Tibial artery (tissue), 4 donors: ENCODE measurements around the gene TTC7B.

Source experiments
- DNase-seq, 2 donors: peaks; one replicate each; pipeline ENCODE4 v3.0.0-alpha.2; 2019
- H3K27ac ChIP-seq, 2 donors: fragments of 200-600 bp; sonication (generic) in 1 of 2; 1 replicate in 1 of 2; 2 replicates in 1 of 2; pipeline ENCODE4 v1.5.1; 2018 to 2019; ENCODE audit warnings: mild to moderate bottlenecking in 1 of 2
- H3K27me3 ChIP-seq, 2 donors: fragments of 200-600 bp; sonication (generic) in 1 of 2; one replicate each; pipeline versions ENCODE4 v1.5.1 to v1.6.0; 2016 to 2019
- H3K36me3 ChIP-seq, 3 donors: fragments of 200-600 bp; sonication (generic) in 2 of 3; one replicate each; pipeline ENCODE4 v1.5.1; 2016 to 2019; ENCODE audit warnings: mild to moderate bottlenecking in 2 of 3
- H3K4me1 ChIP-seq, 4 donors: fragments of 200-600 bp; sonication (generic) in 2 of 4; 1 replicate in 3 of 4; 2 replicates in 1 of 4; pipeline ENCODE4 v1.5.1; 2016 to 2019
- H3K4me3 ChIP-seq, 2 donors: fragments of 200-600 bp; sonication (generic) in 1 of 2; 1 replicate in 1 of 2; 2 replicates in 1 of 2; pipeline ENCODE4 v1.5.1; 2018 to 2019; ENCODE audit warnings: mild to moderate bottlenecking in 2 of 2
- H3K9me3 ChIP-seq, 3 donors: fragments of 200-600 bp; sonication (generic) in 1 of 3; one replicate each; pipeline ENCODE4 v1.5.1; 2016 to 2019
- CTCF ChIP-seq, 2 experiments: fragments of 200-600 bp in 1 of 2; fragments of 450-650 bp in 1 of 2; IDR thresholded peaks; one replicate each; pipeline ENCODE4 v1.5.1; 2017 to 2019; ENCODE audit warnings: antibody characterized with exemption in 2 of 2, mild to moderate bottlenecking in 1 of 2, moderate library complexity in 1 of 2
- intact Hi-C: fragments of 100-400 bp; cut with DNase I; formaldehyde crosslinking; loops from one replicate; pipeline ENCODE4 v1.15.0; 2023; ENCODE audit warnings: low total_unique reads

TTC7B gene

GRCh38 chr14:90615517-90616060 is 200.6 kb downstream of the TTC7B start:
- no peak for DNase-seq
- H3K4me1 ChIP-seq = peaks cover 0 to 28% (median 10%) of the 10 kb centered on the region in 4 donors
- H3K27me3 ChIP-seq = no peaks in the 10 kb centered on the region
- no peak for TF ChIP-seq CTCF (IDR thresholded peaks at IDR 0.05)
- intact Hi-C loops = no loop called here
- no peaks in the 10 kb centered on the region for H3K36me3 ChIP-seq
- H3K9me3 ChIP-seq = no peaks in the 10 kb centered on the region
- peak overlapping the region in 1 of 2 donors; percentile 13 for H3K4me3 ChIP-seq
- H3K27ac ChIP-seq = peak overlapping the region; percentile 55 to 63

- Histone ChIP-seq H3K4me1 (peaks cover 0 to 29% (median 10%) of the 10 kb centered on the region in 4 donors), H3K4me3 (no peak overlapping the region), H3K9me3 (no peaks in the 10 kb centered on the region), H3K27ac (peak overlapping the region; percentile 55 to 63), H3K36me3 (no peaks in the 10 kb centered on the region), H3K27me3 (no peaks in the 10 kb centered on the region)
- DNase-seq = no peak
- intact Hi-C loops = no loop called here
- no peak for TF ChIP-seq CTCF (IDR thresholded peaks at IDR 0.05)
Observed at GRCh38 chr14:90614696-90615516, 201.3 kb downstream of the TTC7B start.

- intact Hi-C loops = no loop called here
- Histone ChIP-seq H3K4me3 (no peak overlapping the region), H3K9me3 (no peaks in the 10 kb centered on the region), H3K27me3 (no peaks in the 10 kb centered on the region), H3K36me3 (no peaks in the 10 kb centered on the region), H3K27ac (no peak overlapping the region), H3K4me1 (peaks cover 0 to 38% (median 15%) of the 10 kb centered on the region in 4 donors)
- no peak for TF ChIP-seq CTCF (IDR thresholded peaks at IDR 0.05)
- no peak for DNase-seq
Observed at GRCh38 chr14:90613997-90614396, 202.2 kb downstream of the TTC7B start.

GRCh38 chr14:90613453-90613852 is 202.8 kb downstream of the TTC7B start:
- DNase-seq = no peak
- peaks cover 0 to 44% (median 20%) of the 10 kb centered on the region in 4 donors for H3K4me1 ChIP-seq
- no peak overlapping the region for H3K4me3 ChIP-seq
- no peaks in the 10 kb centered on the region for H3K36me3 ChIP-seq
- H3K9me3 ChIP-seq = no peaks in the 10 kb centered on the region
- intact Hi-C loops = no loop called here
- no peak overlapping the region for H3K27ac ChIP-seq
- no peak for TF ChIP-seq CTCF (IDR thresholded peaks at IDR 0.05)
- no peaks in the 10 kb centered on the region for H3K27me3 ChIP-seq

- DNase-seq = no peak
- peaks cover 0 to 46% (median 22%) of the 10 kb centered on the region in 4 donors for H3K4me1 ChIP-seq
- no peak overlapping the region for H3K27ac ChIP-seq
- no peaks in the 10 kb centered on the region for H3K36me3 ChIP-seq
- intact Hi-C loops = no loop called here
- no peak for TF ChIP-seq CTCF (IDR thresholded peaks at IDR 0.05)
- no peak overlapping the region for H3K4me3 ChIP-seq
- no peaks in the 10 kb centered on the region for H3K27me3 ChIP-seq
- no peaks in the 10 kb centered on the region for H3K9me3 ChIP-seq
Observed at GRCh38 chr14:90612801-90613200, 203.4 kb downstream of the TTC7B start.
